ENCODE measurements around the gene FILIP1.

DNA sequence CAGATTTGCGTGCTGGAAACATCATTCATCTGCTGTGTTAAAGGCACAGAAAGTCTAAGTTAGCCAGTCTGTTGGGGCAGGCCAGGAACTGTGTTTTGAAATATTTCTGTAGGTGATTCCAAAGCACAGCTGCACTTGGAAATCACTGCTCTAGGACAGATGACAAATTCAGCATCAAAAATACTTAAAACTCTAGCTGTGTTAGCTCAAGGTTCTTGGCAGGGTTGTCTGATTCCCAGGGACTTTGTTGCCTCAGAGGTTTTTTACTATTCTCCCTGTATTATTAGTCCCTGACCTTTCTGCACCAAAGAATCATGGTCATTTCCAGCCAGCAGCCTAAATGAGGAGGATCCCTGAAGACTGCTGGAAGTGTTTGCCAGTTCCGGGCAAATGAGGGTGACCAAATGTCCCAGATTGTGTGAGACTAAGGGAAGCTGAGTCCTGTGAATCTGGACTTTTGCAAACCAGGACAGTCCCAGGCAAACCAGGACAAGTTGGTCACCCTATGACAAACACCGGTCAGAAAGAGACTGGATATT is 124.7 kb downstream of the FILIP1 start:
- TF ChIP-seq EP300 (IDR thresholded peaks at IDR 0.05; ENCODE audit: borderline replicate concordance) (no peak), YY1 (IDR thresholded peaks at IDR 0.05; ENCODE audit: low read depth) (no peak), TCF12 (IDR thresholded peaks at IDR 0.05; ENCODE audit: low read depth) (no peak), RAD21 (IDR thresholded peaks at IDR 0.05; ENCODE audit: low read depth) (no peak), NFIC (IDR thresholded peaks at IDR 0.05) (no peak), CREB1 (IDR thresholded peaks at IDR 0.05; ENCODE audit: low read depth) (no peak)
- TF ChIP-seq, protein P1, sequence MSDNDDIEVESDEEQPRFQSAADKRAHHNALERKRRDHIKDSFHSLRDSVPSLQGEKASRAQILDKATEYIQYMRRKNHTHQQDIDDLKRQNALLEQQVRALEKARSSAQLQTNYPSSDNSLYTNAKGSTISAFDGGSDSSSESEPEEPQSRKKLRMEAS (IDR thresholded peaks at IDR 0.05), result no peak
